Measurements from ENCODE around the gene COL9A3.

COL9A3 gene

DNA sequence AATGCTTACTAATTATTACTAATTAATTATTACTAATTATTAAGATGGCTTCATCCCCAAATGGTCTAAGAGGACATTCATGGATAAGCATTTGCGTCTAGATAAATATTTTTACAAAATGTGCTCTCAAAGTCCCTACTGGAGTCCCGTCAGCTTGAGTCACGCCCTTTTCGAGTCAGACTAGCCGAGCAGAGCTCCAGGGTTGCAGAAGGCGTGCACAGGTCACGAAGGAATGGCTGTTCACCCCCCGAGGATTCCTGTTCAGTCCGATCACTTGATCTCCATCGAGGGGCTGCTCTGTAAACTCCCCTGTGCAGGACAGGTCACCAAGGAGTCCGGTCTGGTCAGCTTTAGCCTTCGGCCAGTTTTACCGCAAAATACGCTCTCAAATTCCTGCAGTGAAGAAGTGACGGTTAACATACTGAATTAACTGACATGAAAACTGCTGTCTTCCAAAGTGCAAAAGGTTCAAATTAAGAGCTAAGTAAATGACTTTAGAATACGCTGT is 24.9 kb downstream of the COL9A3 start:
- Histone ChIP-seq H3K4me3 (ENCODE audit: low read length) (no peak overlapping the region), H3K4me2 (ENCODE audit: low read length) (no peak overlapping the region), H3K36me3 (replicated peaks; ENCODE audit: low read depth, low read length) (peaks cover 50% of the 10 kb centered on the region)

DNA sequence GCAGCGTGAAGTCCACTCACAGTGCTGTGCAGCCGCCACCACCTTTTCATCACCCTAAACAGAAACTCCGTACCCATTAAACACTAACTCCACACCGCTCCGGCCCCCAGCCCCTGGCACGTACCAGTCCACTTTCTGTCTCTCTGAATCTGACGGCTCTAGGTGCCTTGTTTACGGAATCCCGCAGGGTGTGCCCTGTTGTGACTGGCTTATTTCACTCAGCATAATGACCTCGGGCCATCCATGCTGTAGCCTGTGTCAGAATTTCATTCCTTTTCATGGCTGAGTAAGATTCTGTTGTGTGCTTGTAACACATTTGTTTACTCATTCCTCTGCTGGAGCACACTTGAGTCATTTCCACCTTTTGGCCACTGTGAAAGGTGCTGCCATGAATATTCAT is 26.8 kb downstream of the COL9A3 start:
- no peaks in the 10 kb centered on the region for H3K9me3 ChIP-seq (ENCODE audit: insufficient read depth, low read length)
- H3K4me1 ChIP-seq (ENCODE audit: low read length), result peaks cover 7% of the 10 kb centered on the region
- H3K79me2 ChIP-seq (ENCODE audit: low read length), result peaks cover 25% of the 10 kb centered on the region
- no peak overlapping the region for H3K4me3 ChIP-seq (ENCODE audit: low read length)
- no peak overlapping the region for H2AFZ ChIP-seq (ENCODE audit: low read depth, low read length)
- H4K20me1 ChIP-seq (ENCODE audit: insufficient read depth, low read length), result peaks cover 25% of the 10 kb centered on the region
- no peak overlapping the region for H3K9ac ChIP-seq (ENCODE audit: low read length)
- peaks cover 54% of the 10 kb centered on the region for H3K36me3 ChIP-seq (replicated peaks; ENCODE audit: low read depth, low read length)
- TF ChIP-seq EZH2phosphoT487 (IDR thresholded peaks at IDR 0.05; ENCODE audit: low read depth), result no peak
- TF ChIP-seq, protein P1, sequence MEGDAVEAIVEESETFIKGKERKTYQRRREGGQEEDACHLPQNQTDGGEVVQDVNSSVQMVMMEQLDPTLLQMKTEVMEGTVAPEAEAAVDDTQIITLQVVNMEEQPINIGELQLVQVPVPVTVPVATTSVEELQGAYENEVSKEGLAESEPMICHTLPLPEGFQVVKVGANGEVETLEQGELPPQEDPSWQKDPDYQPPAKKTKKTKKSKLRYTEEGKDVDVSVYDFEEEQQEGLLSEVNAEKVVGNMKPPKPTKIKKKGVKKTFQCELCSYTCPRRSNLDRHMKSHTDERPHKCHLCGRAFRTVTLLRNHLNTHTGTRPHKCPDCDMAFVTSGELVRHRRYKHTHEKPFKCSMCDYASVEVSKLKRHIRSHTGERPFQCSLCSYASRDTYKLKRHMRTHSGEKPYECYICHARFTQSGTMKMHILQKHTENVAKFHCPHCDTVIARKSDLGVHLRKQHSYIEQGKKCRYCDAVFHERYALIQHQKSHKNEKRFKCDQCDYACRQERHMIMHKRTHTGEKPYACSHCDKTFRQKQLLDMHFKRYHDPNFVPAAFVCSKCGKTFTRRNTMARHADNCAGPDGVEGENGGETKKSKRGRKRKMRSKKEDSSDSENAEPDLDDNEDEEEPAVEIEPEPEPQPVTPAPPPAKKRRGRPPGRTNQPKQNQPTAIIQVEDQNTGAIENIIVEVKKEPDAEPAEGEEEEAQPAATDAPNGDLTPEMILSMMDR (IDR thresholded peaks at IDR 0.05; ENCODE audit: low read depth, low read length), result no peak
- no peak overlapping the region for H3K27ac ChIP-seq (ENCODE audit: low read length)
- no peaks in the 10 kb centered on the region for H3K27me3 ChIP-seq (ENCODE audit: low read depth, low read length)
- no peak overlapping the region for H3K4me2 ChIP-seq (ENCODE audit: low read length)

More for the DNA sequence above, 24.9 kb downstream of the COL9A3 start:
- H3K79me2 ChIP-seq (ENCODE audit: low read length), result peaks cover 11% of the 10 kb centered on the region
- H4K20me1 ChIP-seq (ENCODE audit: insufficient read depth, low read length), result peaks cover 11% of the 10 kb centered on the region
- H3K27ac ChIP-seq (ENCODE audit: low read length), result no peak overlapping the region
- no peak for TF ChIP-seq EZH2phosphoT487 (IDR thresholded peaks at IDR 0.05; ENCODE audit: low read depth)
- TF ChIP-seq, protein P1 (IDR thresholded peaks at IDR 0.05; ENCODE audit: low read depth, low read length), result no peak
- no peak overlapping the region for H2AFZ ChIP-seq (ENCODE audit: low read depth, low read length)
- no peak overlapping the region for H3K9ac ChIP-seq (ENCODE audit: low read length)
- peaks cover 26% of the 10 kb centered on the region for H3K4me1 ChIP-seq (ENCODE audit: low read length)
- no peaks in the 10 kb centered on the region for H3K27me3 ChIP-seq (ENCODE audit: low read depth, low read length)
- H3K9me3 ChIP-seq (ENCODE audit: insufficient read depth, low read length), result no peaks in the 10 kb centered on the region

DNA sequence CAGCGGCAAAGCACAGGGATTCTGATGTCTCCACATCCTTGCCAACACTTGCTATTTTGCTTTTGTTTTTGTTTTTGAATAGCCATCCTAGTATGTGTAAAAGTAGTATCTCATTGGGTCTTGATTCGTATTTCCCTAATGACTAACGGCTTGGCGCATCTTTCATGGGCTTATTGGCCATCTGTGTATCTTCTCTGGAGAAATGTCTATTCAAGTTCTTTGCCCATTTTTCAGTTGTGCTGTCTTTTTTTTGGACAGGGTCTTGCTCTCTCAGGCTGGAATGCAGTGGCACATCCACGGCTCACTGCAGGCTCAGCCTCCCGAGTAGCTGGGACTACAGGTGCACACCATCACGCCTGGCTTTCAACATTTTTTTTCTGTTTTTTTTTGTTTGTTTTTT is 27.3 kb downstream of the COL9A3 start:
- H3K9me3 ChIP-seq (ENCODE audit: insufficient read depth, low read length), result no peaks in the 10 kb centered on the region
- H2AFZ ChIP-seq (ENCODE audit: low read depth, low read length), result no peak overlapping the region
- H3K4me3 ChIP-seq (ENCODE audit: low read length), result no peak overlapping the region
- H3K4me2 ChIP-seq (ENCODE audit: low read length), result no peak overlapping the region
- no peaks in the 10 kb centered on the region for H3K27me3 ChIP-seq (ENCODE audit: low read depth, low read length)
- H3K79me2 ChIP-seq (ENCODE audit: low read length), result peaks cover 31% of the 10 kb centered on the region
- H3K27ac ChIP-seq (ENCODE audit: low read length), result no peak overlapping the region
- H3K36me3 ChIP-seq (replicated peaks; ENCODE audit: low read depth, low read length), result peaks cover 56% of the 10 kb centered on the region
- no peak for TF ChIP-seq EZH2phosphoT487 (IDR thresholded peaks at IDR 0.05; ENCODE audit: low read depth)
- TF ChIP-seq, protein P1 (IDR thresholded peaks at IDR 0.05; ENCODE audit: low read depth, low read length), result no peak
- no peak overlapping the region for H3K9ac ChIP-seq (ENCODE audit: low read length)
- peaks cover 3% of the 10 kb centered on the region for H3K4me1 ChIP-seq (ENCODE audit: low read length)
- peaks cover 29% of the 10 kb centered on the region for H4K20me1 ChIP-seq (ENCODE audit: insufficient read depth, low read length)

DNA sequence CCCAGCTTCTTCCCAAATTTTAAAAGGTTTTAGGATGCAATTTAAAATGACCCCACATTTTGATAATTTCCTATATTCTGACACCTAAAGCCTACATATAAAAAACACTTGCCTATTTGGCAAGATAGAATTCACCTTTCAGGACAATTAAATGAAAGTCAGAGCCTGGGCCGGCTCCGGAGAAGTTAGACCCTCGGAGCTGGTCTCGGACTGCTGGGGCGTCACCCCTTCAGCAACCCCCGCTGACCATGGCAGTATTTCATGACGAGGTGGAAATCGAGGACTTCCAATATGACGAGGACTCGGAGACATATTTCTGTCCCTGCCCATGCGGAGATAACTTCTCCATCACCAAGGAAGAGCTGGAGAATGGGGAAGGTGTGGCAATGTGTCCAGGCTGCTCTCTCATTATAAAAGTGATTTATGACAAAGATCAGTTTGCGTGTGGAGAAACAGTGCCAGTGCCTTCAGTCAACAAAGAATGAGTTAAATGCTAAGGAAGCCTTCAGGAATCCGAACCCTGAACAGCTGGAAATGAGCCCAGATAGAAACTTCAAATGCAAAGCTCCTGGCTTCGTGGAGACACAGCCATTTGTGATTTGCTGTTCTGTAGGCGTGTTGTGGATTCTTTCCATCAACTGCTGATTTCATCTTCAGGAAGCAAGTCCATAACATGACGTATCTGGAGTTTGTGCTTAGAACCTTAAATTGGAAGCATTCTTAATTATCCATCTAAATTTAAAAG is 28.7 kb downstream of the COL9A3 start:
- peaks cover 45% of the 10 kb centered on the region for H3K79me2 ChIP-seq (ENCODE audit: low read length)
- no peaks in the 10 kb centered on the region for H3K27me3 ChIP-seq (ENCODE audit: low read depth, low read length)
- no peak overlapping the region for H3K4me2 ChIP-seq (ENCODE audit: low read length)
- no peak overlapping the region for H3K27ac ChIP-seq (ENCODE audit: low read length)
- no peak overlapping the region for H2AFZ ChIP-seq (ENCODE audit: low read depth, low read length)
- H4K20me1 ChIP-seq (ENCODE audit: insufficient read depth, low read length), result peaks cover 42% of the 10 kb centered on the region
- TF ChIP-seq EZH2phosphoT487 (IDR thresholded peaks at IDR 0.05; ENCODE audit: low read depth), result no peak
- TF ChIP-seq, protein P1 (IDR thresholded peaks at IDR 0.05; ENCODE audit: low read depth, low read length), result no peak
- H3K36me3 ChIP-seq (replicated peaks; ENCODE audit: low read depth, low read length), result peaks cover 62% of the 10 kb centered on the region
- H3K4me1 ChIP-seq (ENCODE audit: low read length), result peaks cover 6% of the 10 kb centered on the region
- H3K9ac ChIP-seq (ENCODE audit: low read length), result no peak overlapping the region
- no peaks in the 10 kb centered on the region for H3K9me3 ChIP-seq (ENCODE audit: insufficient read depth, low read length)
- H3K4me3 ChIP-seq (ENCODE audit: low read length), result no peak overlapping the region

Data from OCI-LY3 (cell line).